Right lobe of liver (tissue), 6 donors: ENCODE data around the gene PCDHA8. TPM values are rescaled to one million over a fixed set of nuclear protein-coding genes. Genes with fewer than 3 reads are reported as not detected.
"Not testable (repeated sequence)": the region's sequence is repeated elsewhere in the genome, so short reads cannot be mapped to it uniquely, and the experiment has no call there.

Experiments used
- ATAC-seq, 4 donors: fragments of 200-7000 bp; cut with Tn5 transposase; one replicate each; pipeline ENCODE4 v1.9.1; 2020; ENCODE audit warnings: mild to moderate bottlenecking in 4 of 4, moderate library complexity in 4 of 4
- DNase-seq, 3 donors: peaks; one replicate each; pipeline ENCODE4 v3.0.0-alpha.2; 2020
- H3K27ac ChIP-seq, 3 donors: fragments of 200-600 bp; one replicate each; pipeline ENCODE4 v1.8.0; 2022
- H3K27me3 ChIP-seq, 2 donors: fragments of 200-600 bp; one replicate each; pipeline ENCODE4 v1.8.0; 2022
- H3K36me3 ChIP-seq, 4 donors: fragments of 200-600 bp; sonication (generic) in 1 of 4; one replicate each; pipeline versions ENCODE4 v1.5.1 to v1.8.0; 2017 to 2022; ENCODE audit warnings: control low read depth in 1 of 4
- H3K4me1 ChIP-seq, 4 donors: fragments of 200-600 bp; sonication (generic) in 1 of 4; one replicate each; pipeline versions ENCODE4 v1.5.1 to v1.8.0; 2017 to 2022; ENCODE audit warnings: control low read depth in 1 of 4
- H3K4me3 ChIP-seq, 3 donors: fragments of 200-600 bp; one replicate each; pipeline ENCODE4 v1.8.0; 2022
- H3K9me3 ChIP-seq, 4 donors: fragments of 200-600 bp; sonication (generic) in 1 of 4; one replicate each; pipeline versions ENCODE4 v1.5.1 to v1.8.0; 2017 to 2022; ENCODE audit warnings: control low read depth in 1 of 4
- POLR2A ChIP-seq: fragments of 450-650 bp; IDR thresholded peaks from one replicate; pipeline ENCODE4 v1.6.1; 2017; ENCODE audit warnings: antibody characterized with exemption, mild to moderate bottlenecking
- WGBS: methylation state at CpG from one replicate; pipeline ENCODE4 v1.1.6; 2018; ENCODE audit warnings: low coverage, low lambda C conversion rate; ENCODE audit not compliant: insufficient coverage; ENCODE audit errors: missing lambda C conversion rate; 5-methylcytosine and 5-hydroxymethylcytosine counted together
- intact Hi-C, 2 donors: fragments of 100-400 bp; cut with DNase I; formaldehyde crosslinking; loops; one replicate each; pipeline versions ENCODE4 v1.11.2 to v1.14.1; 2022
- total RNA-seq, 6 experiments: library from RNA; depleted of rRNA in 2 of 6; stranded (reverse); fragments of >200 nt in 2 of 6; fragmentation: NEBNext Ultra II Directional in 3 of 6; extraction: Animal tissue kit (Norgen Biotek cat#: 25700) in 3 of 6; gene quantifications; one replicate each; pipeline versions ENCODE4 v1.1.0 to v1.2.4, GENCODE V29; 2016 to 2023
- TF ChIP-seq, protein P1 (sequence below), 4 donors: fragments of 200-600 bp in 3 of 4; fragments of 450-650 bp in 1 of 4; IDR thresholded peaks; one replicate each; pipeline versions ENCODE4 v1.5.1 to v1.8.0; 2016 to 2022; ENCODE audit warnings: antibody characterized with exemption in 4 of 4, mild to moderate bottlenecking in 2 of 4
- donor health status: DM: no; HTN: yes; CAD: no.
- donor health status: DM: no; HTN: no; CAD: no.
- donor health status: DM: no; HTN: no; CAD: no.
- donor health status: DM: no; HTN: yes; CAD: no.
- donor health status: DM: no; HTN: yes; CAD: no.

PCDHA8 gene
- total RNA-seq, 6 experiments from 2014 or later = not detected

- WGBS = 11% methylated on average over 32 of the region's 41 CpGs
- peak within 1 kb of the TSS in 1 of 3 donors; percentile 11 for H3K4me3 ChIP-seq
- no peaks in the 10 kb centered on the region for H3K36me3 ChIP-seq
- ATAC-seq (peak; percentile 36 to 77 (median 65)), DNase-seq (no peak)
- H3K27ac ChIP-seq = no peak within 1 kb of the TSS
- H3K9me3 ChIP-seq = no peaks in the 10 kb centered on the region
- no peaks in the 10 kb centered on the region for H3K4me1 ChIP-seq
- TF ChIP-seq, protein P1, sequence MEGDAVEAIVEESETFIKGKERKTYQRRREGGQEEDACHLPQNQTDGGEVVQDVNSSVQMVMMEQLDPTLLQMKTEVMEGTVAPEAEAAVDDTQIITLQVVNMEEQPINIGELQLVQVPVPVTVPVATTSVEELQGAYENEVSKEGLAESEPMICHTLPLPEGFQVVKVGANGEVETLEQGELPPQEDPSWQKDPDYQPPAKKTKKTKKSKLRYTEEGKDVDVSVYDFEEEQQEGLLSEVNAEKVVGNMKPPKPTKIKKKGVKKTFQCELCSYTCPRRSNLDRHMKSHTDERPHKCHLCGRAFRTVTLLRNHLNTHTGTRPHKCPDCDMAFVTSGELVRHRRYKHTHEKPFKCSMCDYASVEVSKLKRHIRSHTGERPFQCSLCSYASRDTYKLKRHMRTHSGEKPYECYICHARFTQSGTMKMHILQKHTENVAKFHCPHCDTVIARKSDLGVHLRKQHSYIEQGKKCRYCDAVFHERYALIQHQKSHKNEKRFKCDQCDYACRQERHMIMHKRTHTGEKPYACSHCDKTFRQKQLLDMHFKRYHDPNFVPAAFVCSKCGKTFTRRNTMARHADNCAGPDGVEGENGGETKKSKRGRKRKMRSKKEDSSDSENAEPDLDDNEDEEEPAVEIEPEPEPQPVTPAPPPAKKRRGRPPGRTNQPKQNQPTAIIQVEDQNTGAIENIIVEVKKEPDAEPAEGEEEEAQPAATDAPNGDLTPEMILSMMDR (IDR thresholded peaks at IDR 0.05) = peak in 3 of 4 donors; percentile 15 to 39 (median 21)
- no peak for TF ChIP-seq POLR2A
- intact Hi-C loops = no loop called here
- H3K27me3 ChIP-seq = no peaks in the 10 kb centered on the region
These were observed 28.0 kb downstream of the PCDHA8 start, which contains the start of gene PCDHA11 for GRCh38 chr5:140868721-140869554. Gene PCDHA11 (plus strand): TSS chr5:140868957. CDS start chr5:140869104, 147 bp downstream.

DNA sequence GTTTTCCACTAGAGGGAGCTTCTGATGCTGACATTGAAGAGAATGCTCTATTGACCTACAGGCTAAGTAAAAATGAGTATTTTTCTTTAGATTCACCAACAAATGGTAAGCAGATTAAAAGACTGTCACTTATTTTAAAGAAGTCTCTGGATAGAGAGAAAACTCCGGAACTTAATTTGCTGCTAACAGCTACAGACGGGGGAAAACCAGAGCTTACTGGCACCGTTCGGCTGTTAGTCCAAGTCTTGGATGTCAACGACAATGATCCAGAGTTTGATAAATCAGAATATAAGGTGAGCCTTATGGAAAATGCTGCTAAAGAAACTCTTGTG, 28.5 kb downstream of the PCDHA8 start:
- Histone ChIP-seq H3K36me3 (no peaks in the 10 kb centered on the region), H3K27me3 (peaks cover 0 to 4% of the 10 kb centered on the region in 2 donors), H3K27ac (no peak overlapping the region), H3K9me3 (no peaks in the 10 kb centered on the region), H3K4me3 (peak overlapping the region in 1 of 3 donors; percentile 11), H3K4me1 (no peaks in the 10 kb centered on the region)
- ATAC-seq (no peak), DNase-seq (no peak)
- 47% methylated on average over 5 of the region's 5 CpGs for WGBS
- TF ChIP-seq POLR2A = no peak
- TF ChIP-seq, protein P1 (IDR thresholded peaks at IDR 0.05) = no peak
- intact Hi-C loops = no loop called here

DNA sequence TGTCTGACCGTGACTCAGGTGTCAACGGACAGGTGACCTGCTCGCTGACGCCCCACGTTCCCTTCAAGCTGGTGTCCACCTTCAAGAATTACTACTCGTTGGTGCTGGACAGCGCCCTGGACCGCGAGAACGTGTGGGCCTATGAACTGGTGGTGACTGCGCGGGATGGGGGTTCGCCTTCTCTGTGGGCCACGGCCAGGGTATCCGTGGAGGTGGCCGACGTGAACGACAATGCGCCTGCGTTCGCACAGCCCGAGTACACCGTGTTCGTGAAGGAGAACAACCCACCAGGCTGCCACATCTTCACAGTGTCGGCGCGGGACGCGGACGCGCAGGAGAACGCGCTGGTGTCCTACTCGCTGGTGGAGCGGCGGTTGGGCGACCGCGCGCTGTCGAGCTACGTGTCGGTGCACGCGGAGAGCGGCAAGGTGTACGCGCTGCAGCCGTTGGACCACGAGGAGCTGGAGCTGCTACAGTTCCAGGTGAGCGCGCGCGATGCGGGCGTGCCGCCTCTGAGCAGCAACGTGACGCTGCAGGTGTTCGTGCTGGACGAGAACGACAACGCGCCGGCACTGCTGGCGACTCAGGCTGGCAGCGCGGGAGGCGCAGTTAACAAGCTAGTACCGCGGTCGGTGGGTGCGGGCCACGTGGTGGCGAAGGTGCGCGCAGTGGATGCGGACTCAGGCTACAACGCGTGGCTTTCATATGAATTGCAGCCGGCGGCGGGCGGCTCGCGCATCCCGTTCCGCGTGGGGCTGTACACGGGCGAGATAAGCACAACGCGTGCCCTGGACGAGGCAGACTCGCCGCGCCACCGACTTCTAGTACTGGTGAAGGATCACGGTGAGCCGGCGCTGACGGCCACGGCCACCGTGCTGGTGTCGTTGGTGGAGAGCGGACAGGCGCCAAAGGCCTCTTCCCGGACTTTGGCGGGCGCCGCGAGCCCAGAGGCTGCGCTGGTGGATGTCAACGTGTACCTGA, 29.5 kb downstream of the PCDHA8 start:
- Histone ChIP-seq H3K36me3 (no peaks in the 10 kb centered on the region), H3K27ac (no peak overlapping the region), H3K4me1 (no peaks in the 10 kb centered on the region), H3K27me3 (peaks cover 0 to 6% of the 10 kb centered on the region in 2 donors), H3K4me3 (no peak overlapping the region), H3K9me3 (no peaks in the 10 kb centered on the region)
- peak in 1 of 3 donors; percentile 50 for DNase-seq
- intact Hi-C loops = no loop called here
- WGBS = 70% methylated on average over 23 of the region's 114 CpGs
- no peak for TF ChIP-seq POLR2A
- TF ChIP-seq, protein P1 (IDR thresholded peaks at IDR 0.05) = no peak
- ATAC-seq = no peak

DNA sequence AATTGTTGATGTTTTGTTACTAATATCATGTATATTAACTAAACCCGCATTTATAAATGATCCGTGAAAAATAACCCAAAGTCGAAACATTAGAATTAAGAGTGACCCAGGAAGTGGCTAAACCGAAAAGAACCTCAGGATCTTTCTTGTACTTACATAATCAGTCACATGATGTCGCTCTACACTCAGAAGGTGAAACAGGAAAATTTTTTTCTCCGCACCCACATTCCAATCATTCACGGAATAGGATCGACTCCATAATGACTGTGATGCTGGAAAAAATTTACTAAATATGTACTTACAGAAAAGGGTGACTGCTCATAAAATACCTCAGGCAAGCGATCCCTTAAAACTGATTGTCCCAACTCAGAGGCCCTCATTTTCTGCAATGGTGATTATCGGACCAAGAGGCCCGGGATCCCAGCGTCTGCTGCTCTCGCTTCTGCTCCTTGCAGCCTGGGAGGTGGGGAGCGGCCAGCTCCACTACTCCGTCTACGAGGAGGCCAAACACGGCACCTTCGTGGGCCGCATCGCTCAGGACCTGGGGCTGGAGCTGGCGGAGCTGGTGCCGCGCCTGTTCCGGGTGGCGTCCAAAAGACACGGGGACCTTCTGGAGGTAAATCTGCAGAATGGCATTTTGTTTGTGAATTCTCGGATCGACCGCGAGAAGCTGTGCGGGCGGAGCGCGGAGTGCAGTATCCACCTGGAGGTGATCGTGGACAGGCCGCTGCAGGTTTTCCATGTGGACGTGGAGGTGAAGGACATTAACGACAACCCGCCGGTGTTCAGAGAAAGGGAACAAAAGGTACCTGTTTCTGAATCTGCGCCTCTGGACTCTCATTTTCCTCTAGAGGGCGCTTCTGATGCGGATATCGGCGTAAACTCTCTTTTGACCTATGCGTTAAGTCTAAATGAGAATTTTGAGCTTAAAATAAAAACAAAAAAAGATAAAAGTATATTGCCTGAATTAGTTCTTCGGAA, 34.4 kb downstream of the PCDHA8 start, which contains the start of gene PCDHA12:
PCDHA12 (plus strand) TSS at position 224 of the 981 bp plus-strand sequence; CDS start at position 389, 165 bp downstream.
- intact Hi-C loops = no loop called here
- H3K4me1 ChIP-seq = no peaks in the 10 kb centered on the region
- WGBS = 26% methylated on average over 35 of the region's 47 CpGs
- ATAC-seq = peak in 1 of 4 donors; percentile 19
- no peak for DNase-seq
- H3K27me3 ChIP-seq = peaks cover 0 to 10% of the 10 kb centered on the region in 2 donors
- no peaks in the 10 kb centered on the region for H3K36me3 ChIP-seq
- TF ChIP-seq, protein P1 (IDR thresholded peaks at IDR 0.05) = peak in 1 of 4 donors; percentile 7
- no peak for TF ChIP-seq POLR2A
- H3K4me3 ChIP-seq = no peak within 1 kb of the TSS
- no peak within 1 kb of the TSS for H3K27ac ChIP-seq
- H3K9me3 ChIP-seq = peaks cover 0 to 6% (median 0%) of the 10 kb centered on the region in 4 donors

GRCh38 chr5:140876541-140877261, 35.7 kb downstream of the PCDHA8 start:
- H3K9me3 ChIP-seq, H3K27ac ChIP-seq, H3K36me3 ChIP-seq, DNase-seq, ATAC-seq, intact Hi-C loops, H3K4me1 ChIP-seq, H3K4me3 ChIP-seq: not testable (repeated sequence)
- H3K27me3 ChIP-seq = peaks cover 0 to 10% of the 10 kb centered on the region in 2 donors
- 34% methylated on average over 13 of the region's 80 CpGs for WGBS
